Hepatocyte (in vitro differentiated cells): ENCODE results near the gene PSMB3.

Source experiments
- CTCF ChIP-seq: fragments of 200-600 bp; sonication (generic); IDR thresholded peaks from 2 replicates; pipeline ENCODE4 v1.5.1; 2016; ENCODE audit warnings: antibody characterized with exemption, mild to moderate bottlenecking; ENCODE audit not compliant: poor library complexity
- EZH2 ChIP-seq: fragments of 200-600 bp; sonication (generic); IDR thresholded peaks from 2 replicates; pipeline ENCODE4 v1.6.1; 2016; ENCODE audit warnings: antibody characterized with exemption, mild to moderate bottlenecking, borderline replicate concordance
- EZH2phosphoT487 ChIP-seq: fragments of 200-600 bp; sonication (generic); IDR thresholded peaks from one replicate; pipeline ENCODE4 v1.6.1; 2018; ENCODE audit warnings: antibody characterized with exemption, mild to moderate bottlenecking, low read depth, moderate library complexity; ENCODE audit not compliant: unreplicated experiment, severe bottlenecking

GRCh38 chr17:38732376-38733281 is 19.9 kb upstream of the PSMB3 start:
- TF ChIP-seq CTCF (no peak), EZH2 (no peak), EZH2phosphoT487 (no peak)
